HG02798 (cell line): ENCODE measurements around the gene KIAA0513.
"Not testable (repeated sequence)": the region's sequence is repeated elsewhere in the genome, so short reads cannot be mapped to it uniquely, and the experiment has no call there.

Experiments used
- ATAC-seq: cut with Tn5 transposase; IDR thresholded peaks from one replicate; pipeline ENCODE4 v1.9.1; 2021; ENCODE audit warnings: mild to moderate bottlenecking; ENCODE audit not compliant: unreplicated experiment, poor library complexity

KIAA0513 gene

GRCh38 chr16:85046931-85047866 lies 19.6 kb downstream of the KIAA0513 start:
- ATAC-seq, result no peak

GRCh38 chr16:85047867-85048455 lies 20.4 kb downstream of the KIAA0513 start:
- ATAC-seq, result no peak

GRCh38 chr16:85048921-85049562 lies 21.4 kb downstream of the KIAA0513 start:
- no peak for ATAC-seq

GRCh38 chr16:85049706-85050305 lies 22.2 kb downstream of the KIAA0513 start:
- ATAC-seq, result no peak

- ATAC-seq, result no peak
These were observed 23.5 kb downstream of the KIAA0513 start for GRCh38 chr16:85051067-85051581.

- no peak for ATAC-seq
These were observed 24.1 kb downstream of the KIAA0513 start for GRCh38 chr16:85051683-85052082.

GRCh38 chr16:85052536-85052935 lies 24.9 kb downstream of the KIAA0513 start:
- no peak for ATAC-seq

- ATAC-seq, result not testable (repeated sequence)
These were observed 26.7 kb downstream of the KIAA0513 start for GRCh38 chr16:85054321-85054720.

GRCh38 chr16:85054948-85055492 lies 27.4 kb downstream of the KIAA0513 start:
- no peak for ATAC-seq

- ATAC-seq, result peak; percentile 92
These were observed 28.1 kb downstream of the KIAA0513 start for GRCh38 chr16:85055493-85056210.

- ATAC-seq, result no peak
These were observed 28.7 kb downstream of the KIAA0513 start for GRCh38 chr16:85056211-85056748.

GRCh38 chr16:85057212-85057889 lies 29.8 kb downstream of the KIAA0513 start:
- no peak for ATAC-seq

GRCh38 chr16:85057948-85058347 lies 30.4 kb downstream of the KIAA0513 start:
- no peak for ATAC-seq

- no peak for ATAC-seq
These were observed 31.3 kb downstream of the KIAA0513 start for GRCh38 chr16:85058909-85059308.

GRCh38 chr16:85061566-85061965 lies 34.0 kb downstream of the KIAA0513 start:
- ATAC-seq, result no peak

- no peak for ATAC-seq
These were observed 34.7 kb downstream of the KIAA0513 start for GRCh38 chr16:85062323-85062722.

GRCh38 chr16:85062845-85063244 lies 35.2 kb downstream of the KIAA0513 start:
- ATAC-seq, result no peak

- ATAC-seq, result no peak
These were observed 36.6 kb downstream of the KIAA0513 start for GRCh38 chr16:85064186-85064585.

- no peak for ATAC-seq
These were observed 37.5 kb downstream of the KIAA0513 start for GRCh38 chr16:85065099-85065498.
